Measurements from ENCODE around the gene MIPEP. TPM values are rescaled to one million over a fixed set of nuclear protein-coding genes. Genes with fewer than 3 reads are reported as not detected.
A peak's percentile ranks its signal among the peaks of the same experiment; 100 is the strongest.

MIPEP gene
- total RNA-seq, 2 experiments from 2014 or later: 17.2 to 18.5 TPM

DNA sequence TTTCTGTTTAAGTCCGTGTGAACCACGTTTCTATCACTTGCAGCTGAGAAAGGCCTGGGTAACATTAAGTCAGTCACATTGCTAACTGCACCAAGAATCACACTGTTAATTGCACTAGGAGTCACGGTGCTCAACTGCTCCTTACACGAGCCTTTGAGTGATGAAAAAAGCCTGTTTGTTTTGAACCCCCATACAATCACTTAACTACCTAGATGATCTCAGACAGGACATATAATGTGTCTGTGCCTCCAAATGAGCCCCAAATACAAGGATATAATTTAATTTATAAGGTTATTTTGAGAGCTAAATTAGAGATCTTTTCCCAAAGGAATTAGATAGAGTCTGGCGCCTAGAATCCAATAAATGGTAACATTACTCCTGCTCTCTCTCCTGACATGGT is 84.1 kb downstream of the MIPEP start:
- Mint-ChIP-seq H3K27ac (no peak overlapping the region), H3K4me1 (ENCODE audit: low read depth) (peaks cover 5% of the 10 kb centered on the region), H3K36me3 (ENCODE audit: low read depth) (peaks cover 9% of the 10 kb centered on the region), H3K27me3 (no peaks in the 10 kb centered on the region), H3K4me3 (no peak overlapping the region), H3K9me3 (no peaks in the 10 kb centered on the region)
- DNase-seq (no peak), ATAC-seq (no peak)
- ChIA-PET POLR2A (no interaction called here), CTCF (no interaction called here)
- TF ChIP-seq, protein P1, sequence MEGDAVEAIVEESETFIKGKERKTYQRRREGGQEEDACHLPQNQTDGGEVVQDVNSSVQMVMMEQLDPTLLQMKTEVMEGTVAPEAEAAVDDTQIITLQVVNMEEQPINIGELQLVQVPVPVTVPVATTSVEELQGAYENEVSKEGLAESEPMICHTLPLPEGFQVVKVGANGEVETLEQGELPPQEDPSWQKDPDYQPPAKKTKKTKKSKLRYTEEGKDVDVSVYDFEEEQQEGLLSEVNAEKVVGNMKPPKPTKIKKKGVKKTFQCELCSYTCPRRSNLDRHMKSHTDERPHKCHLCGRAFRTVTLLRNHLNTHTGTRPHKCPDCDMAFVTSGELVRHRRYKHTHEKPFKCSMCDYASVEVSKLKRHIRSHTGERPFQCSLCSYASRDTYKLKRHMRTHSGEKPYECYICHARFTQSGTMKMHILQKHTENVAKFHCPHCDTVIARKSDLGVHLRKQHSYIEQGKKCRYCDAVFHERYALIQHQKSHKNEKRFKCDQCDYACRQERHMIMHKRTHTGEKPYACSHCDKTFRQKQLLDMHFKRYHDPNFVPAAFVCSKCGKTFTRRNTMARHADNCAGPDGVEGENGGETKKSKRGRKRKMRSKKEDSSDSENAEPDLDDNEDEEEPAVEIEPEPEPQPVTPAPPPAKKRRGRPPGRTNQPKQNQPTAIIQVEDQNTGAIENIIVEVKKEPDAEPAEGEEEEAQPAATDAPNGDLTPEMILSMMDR (IDR thresholded peaks at IDR 0.05): no peak
- intact Hi-C loops (cut with micrococcal nuclease): no loop called here

DNA sequence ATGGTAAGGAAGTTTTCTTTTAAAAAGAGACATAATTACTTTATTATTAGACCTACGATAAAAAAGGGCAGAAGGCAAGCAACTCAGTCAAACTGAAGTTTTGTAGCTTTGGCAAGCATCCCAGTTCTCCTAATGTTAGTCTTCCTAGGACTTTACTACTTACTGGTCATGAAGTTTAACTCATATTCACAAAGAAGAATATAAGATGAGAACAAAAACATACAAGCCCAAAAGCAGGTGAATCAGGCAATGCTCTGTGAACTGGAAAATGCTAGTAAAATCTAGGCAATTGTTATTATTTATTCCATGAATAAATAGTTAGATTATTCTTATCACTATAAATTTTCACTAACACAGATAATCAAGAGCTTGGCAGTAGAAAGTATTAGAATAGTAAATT is 85.0 kb downstream of the MIPEP start:
- CTCF ChIA-PET: no interaction called here
- intact Hi-C loops (cut with micrococcal nuclease): no loop called here
- no peaks in the 10 kb centered on the region for H3K9me3 Mint-ChIP-seq
- TF ChIP-seq, protein P1 (IDR thresholded peaks at IDR 0.05): no peak
- H3K27me3 Mint-ChIP-seq: no peaks in the 10 kb centered on the region
- no peak overlapping the region for H3K27ac Mint-ChIP-seq
- peaks cover 8% of the 10 kb centered on the region for H3K4me1 Mint-ChIP-seq (ENCODE audit: low read depth)
- H3K4me3 Mint-ChIP-seq: no peak overlapping the region
- ATAC-seq (no peak), DNase-seq (no peak)
- POLR2A ChIA-PET: no interaction called here
- H3K36me3 Mint-ChIP-seq (ENCODE audit: low read depth): peaks cover 10% of the 10 kb centered on the region

DNA sequence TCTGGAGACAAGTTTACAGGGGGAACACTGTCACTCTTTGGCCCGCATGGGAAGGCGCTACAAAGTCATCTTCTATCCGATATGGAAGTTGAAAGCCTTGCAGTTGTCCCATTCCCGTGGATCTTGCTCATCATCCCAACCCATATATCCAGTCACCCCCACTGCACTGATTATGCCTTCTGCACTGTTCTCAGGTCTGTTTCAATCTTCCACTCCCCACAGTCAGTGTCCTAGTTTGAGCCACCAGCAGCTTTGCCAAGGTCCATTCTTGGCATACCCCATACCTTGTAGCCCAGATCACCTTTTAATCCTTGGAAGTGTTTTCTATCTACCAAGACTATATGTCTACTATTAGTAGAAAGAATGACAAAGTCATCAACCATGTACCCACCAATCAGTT is 88.1 kb downstream of the MIPEP start:
- Mint-ChIP-seq H3K4me1 (ENCODE audit: low read depth) (peaks cover 11% of the 10 kb centered on the region), H3K9me3 (no peaks in the 10 kb centered on the region), H3K36me3 (ENCODE audit: low read depth) (peaks cover 25% of the 10 kb centered on the region), H3K4me3 (no peak overlapping the region), H3K27me3 (no peaks in the 10 kb centered on the region), H3K27ac (no peak overlapping the region)
- ATAC-seq (no peak), DNase-seq (no peak)
- intact Hi-C loops (cut with micrococcal nuclease): no loop called here
- TF ChIP-seq, protein P1 (IDR thresholded peaks at IDR 0.05): no peak
- ChIA-PET CTCF (no interaction called here), POLR2A (no interaction called here)

DNA sequence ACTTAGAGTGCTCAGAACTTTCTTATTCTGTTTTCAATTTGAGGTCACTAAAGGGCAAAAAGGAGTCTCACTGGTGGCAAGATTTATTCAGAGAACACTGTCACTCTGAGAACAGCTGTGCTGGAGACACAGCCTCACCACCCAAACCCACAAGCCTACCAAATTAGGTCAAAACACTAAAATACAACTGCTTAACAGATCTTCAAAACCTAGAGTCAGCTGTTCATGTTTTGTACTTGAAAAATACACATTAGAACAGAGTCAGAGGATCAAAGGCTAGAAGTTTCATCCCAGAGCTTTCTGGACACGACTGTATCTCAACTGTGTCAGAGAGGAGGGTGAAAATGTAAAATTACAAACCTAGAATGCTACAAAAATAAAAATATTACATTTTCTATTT is 89.3 kb downstream of the MIPEP start:
- peak overlapping the region; percentile 55 for H3K27ac Mint-ChIP-seq
- POLR2A ChIA-PET: no interaction called here
- TF ChIP-seq, protein P1 (IDR thresholded peaks at IDR 0.05): no peak
- peaks cover 11% of the 10 kb centered on the region for H3K4me1 Mint-ChIP-seq (ENCODE audit: low read depth)
- H3K9me3 Mint-ChIP-seq: no peaks in the 10 kb centered on the region
- peaks cover 25% of the 10 kb centered on the region for H3K36me3 Mint-ChIP-seq (ENCODE audit: low read depth)
- ATAC-seq: no peak
- peak; percentile 12 for DNase-seq
- intact Hi-C loops (cut with micrococcal nuclease): no loop called here
- CTCF ChIA-PET: no interaction called here
- H3K27me3 Mint-ChIP-seq: no peaks in the 10 kb centered on the region
- H3K4me3 Mint-ChIP-seq: no peak overlapping the region

DNA sequence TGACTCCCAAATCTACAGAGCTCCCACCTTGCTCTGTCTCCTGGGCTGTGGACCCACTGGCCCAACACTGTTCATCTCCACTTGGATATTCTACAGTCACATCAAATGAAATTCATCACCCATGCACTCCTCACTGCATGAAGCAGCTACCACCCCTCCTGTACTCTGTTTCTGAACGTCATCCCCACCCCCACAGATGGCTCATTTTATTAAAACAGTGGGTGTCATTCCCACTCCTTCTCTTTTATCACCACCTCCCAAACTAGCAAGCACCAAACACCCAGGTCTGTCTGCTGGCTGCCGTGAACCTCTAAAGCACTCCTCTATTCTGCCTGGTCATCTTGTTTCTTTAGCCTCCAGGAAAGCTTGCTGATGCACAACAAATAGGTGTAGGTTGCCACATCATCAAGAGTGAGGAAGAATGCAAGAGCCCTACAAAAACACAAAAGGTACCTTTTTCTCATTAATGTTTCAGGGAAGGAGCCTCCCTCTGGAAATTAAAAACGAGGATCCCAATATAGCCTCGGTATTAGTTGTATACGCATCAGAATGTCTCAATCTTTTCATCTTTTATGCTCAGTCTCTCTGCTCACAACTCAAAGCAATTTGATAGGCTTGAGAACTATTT is 91.8 kb downstream of the MIPEP start:
- no peaks in the 10 kb centered on the region for H3K27me3 Mint-ChIP-seq
- CTCF ChIA-PET: no interaction called here
- ATAC-seq (no peak), DNase-seq (no peak)
- no peak overlapping the region for H3K27ac Mint-ChIP-seq
- POLR2A ChIA-PET: no interaction called here
- H3K9me3 Mint-ChIP-seq: no peaks in the 10 kb centered on the region
- intact Hi-C loops (cut with micrococcal nuclease): no loop called here
- TF ChIP-seq, protein P1 (IDR thresholded peaks at IDR 0.05): no peak
- H3K36me3 Mint-ChIP-seq (ENCODE audit: low read depth): peaks cover 24% of the 10 kb centered on the region
- H3K4me1 Mint-ChIP-seq (ENCODE audit: low read depth): peaks cover 17% of the 10 kb centered on the region
- no peak overlapping the region for H3K4me3 Mint-ChIP-seq
